D341Med (cell line): ENCODE data around the gene PPP6R3.
"Not testable (repeated sequence)": the region's sequence is repeated elsewhere in the genome, so short reads cannot be mapped to it uniquely, and the experiment has no call there.

Experiments
- DNase-seq: peaks from one replicate; pipeline ENCODE4 v3.0.0; 2012; ENCODE audit warnings: low spot score

The PPP6R3 gene

DNA sequence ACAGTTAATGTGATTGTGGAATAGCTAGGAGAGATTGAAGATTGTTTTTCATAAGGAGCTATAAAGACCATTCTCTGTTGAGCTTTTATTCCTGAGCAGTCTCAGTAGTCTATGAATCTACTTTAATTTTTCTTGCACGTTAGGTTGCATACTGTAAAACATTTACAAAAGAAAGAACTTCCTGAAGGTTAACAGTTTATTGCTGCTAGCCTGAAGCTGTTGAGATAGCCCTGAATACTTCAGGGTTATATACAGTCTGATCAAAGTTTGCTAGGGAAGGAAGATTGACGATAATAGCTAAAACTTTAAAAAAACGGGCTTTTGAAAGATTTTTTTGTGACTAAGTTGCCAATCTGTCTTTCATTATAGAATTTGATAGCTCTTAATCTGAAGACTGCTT is 64.8 kb downstream of the PPP6R3 start:
- DNase-seq: no peak

- DNase-seq: no peak
Measured at GRCh38 chr11:68525930-68526329, 65.4 kb downstream of the PPP6R3 start.

- DNase-seq: no peak
Measured at GRCh38 chr11:68527585-68527984, 67.0 kb downstream of the PPP6R3 start.

- DNase-seq: no peak
Measured at GRCh38 chr11:68528630-68529029, 68.1 kb downstream of the PPP6R3 start.

GRCh38 chr11:68531129-68531693 is 70.7 kb downstream of the PPP6R3 start:
- DNase-seq: no peak

- no peak for DNase-seq
Measured at GRCh38 chr11:68532727-68533369, 72.3 kb downstream of the PPP6R3 start.

GRCh38 chr11:68533945-68534344 is 73.4 kb downstream of the PPP6R3 start:
- no peak for DNase-seq

- no peak for DNase-seq
Measured at GRCh38 chr11:68535098-68535497, 74.5 kb downstream of the PPP6R3 start.

- no peak for DNase-seq
Measured at GRCh38 chr11:68536706-68537105, 76.2 kb downstream of the PPP6R3 start.

- DNase-seq: no peak
Measured at GRCh38 chr11:68538025-68538424, 77.5 kb downstream of the PPP6R3 start.

- no peak for DNase-seq
Measured at GRCh38 chr11:68539395-68539794, 78.8 kb downstream of the PPP6R3 start.

DNA sequence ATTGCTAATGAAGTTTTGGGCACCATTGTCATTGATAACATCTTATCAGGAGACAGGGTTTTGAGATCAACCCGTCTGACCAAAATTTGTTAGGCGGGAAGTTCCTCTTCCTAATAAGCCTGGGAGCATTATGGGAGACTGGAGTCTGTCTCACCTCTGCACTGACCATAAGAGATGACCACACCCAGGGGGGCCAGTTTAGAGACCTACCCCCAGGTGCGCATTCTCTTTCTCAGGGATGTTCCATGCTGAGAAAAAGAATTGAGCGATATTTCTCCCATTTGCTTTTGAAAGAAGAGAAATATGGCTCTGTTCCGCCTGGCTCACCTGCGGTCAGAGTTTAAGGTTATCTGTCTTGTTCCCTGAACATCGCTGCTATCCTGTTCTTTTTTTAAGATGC is 80.0 kb downstream of the PPP6R3 start:
- DNase-seq: not testable (repeated sequence)

GRCh38 chr11:68541116-68541515 is 80.6 kb downstream of the PPP6R3 start:
- DNase-seq: no peak

- no peak for DNase-seq
Measured at GRCh38 chr11:68541991-68542390, 81.4 kb downstream of the PPP6R3 start.

GRCh38 chr11:68542617-68543016 is 82.1 kb downstream of the PPP6R3 start:
- no peak for DNase-seq

DNA sequence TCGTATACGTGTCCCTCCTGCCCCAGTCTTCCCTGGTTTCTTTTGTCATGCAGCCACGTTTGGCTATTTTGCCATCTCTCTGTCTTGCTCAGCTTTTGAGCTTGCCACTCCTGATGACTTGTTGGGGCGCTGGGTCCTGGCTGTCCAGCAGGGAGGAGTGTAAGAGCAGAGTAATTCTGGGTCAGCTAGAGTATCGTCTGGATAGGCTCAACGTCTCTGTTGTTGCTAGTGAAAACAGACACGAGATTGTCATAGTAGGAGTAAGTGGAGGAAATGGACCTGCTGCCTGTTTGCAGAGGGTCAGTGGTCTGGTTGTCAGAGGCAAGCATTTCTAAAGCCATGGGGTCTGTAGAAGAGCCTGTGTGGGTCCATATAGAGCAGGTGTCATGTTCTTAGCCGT is 83.0 kb downstream of the PPP6R3 start:
- DNase-seq: no peak

DNA sequence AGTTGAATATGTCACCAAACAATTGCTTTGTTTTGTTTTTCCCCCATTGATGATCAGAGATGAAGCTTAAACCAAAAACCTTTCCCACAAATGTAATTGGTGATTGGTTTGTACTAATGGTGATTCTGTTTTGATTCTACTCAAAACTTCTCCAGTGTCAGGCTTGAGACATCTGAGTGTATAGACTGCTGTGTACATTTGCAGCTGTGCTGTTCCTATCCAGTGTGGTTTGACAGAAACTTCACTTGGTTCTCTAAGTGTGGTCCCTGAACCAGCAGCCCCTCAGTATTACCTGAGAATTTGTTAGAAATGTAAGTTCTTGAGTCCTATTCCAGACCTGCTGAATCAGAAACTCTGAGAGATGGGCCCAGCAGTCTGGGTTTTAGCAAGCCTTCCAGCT is 84.8 kb downstream of the PPP6R3 start:
- DNase-seq: no peak

DNA sequence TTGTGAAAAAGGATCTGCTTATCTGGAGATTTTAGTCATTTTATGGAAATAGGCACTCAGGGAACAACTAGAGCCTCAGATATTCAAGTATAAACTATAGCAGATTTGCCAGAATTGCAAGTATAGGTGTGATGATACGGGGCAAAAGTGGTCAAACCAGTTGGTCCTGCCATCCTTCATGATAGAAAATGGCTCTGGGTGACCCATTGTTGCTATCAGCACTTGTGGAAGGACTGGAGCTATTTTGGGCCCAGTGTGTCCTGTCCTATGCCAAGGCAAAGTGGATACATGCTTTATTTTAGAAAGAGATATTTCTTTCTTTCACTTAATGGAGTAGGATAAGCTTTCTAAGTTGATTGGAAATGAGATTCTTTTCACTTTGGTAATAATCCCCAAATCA is 85.2 kb downstream of the PPP6R3 start:
- DNase-seq: no peak

GRCh38 chr11:68546555-68546954 is 86.0 kb downstream of the PPP6R3 start:
- DNase-seq: no peak

DNA sequence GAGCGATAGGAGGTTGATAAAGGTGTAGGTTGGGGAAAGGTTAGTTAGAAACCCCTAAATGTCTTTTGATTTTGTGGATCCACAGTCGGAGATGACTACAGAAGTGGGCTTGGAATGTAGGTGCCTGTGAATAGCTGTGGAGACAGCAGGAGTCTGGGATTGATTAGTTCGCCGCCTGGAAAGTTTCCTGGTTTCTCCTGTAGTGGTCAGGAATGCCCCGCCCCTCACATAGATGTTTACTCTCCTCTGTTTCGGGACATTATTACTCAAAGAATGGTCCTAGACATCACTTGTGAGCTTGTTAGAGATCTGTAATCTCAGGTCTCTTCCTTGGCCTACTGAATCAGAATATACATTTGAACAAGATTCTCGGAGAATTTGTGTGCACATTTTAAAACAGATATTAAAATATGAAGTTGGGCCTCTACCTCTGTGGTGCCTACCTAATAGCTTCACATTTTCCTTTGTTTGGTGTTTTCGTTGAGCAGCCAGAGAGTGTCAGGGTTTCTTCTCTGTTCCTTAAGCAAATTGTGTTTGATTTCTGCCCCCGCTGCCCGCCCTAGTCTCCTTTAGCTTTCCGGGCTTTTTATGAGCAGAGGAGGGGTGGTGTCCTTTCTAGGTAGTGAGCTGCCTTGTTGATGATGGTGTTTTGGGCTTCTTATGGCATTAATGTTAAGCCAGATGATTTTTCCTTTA is 89.4 kb downstream of the PPP6R3 start:
- no peak for DNase-seq

DNA sequence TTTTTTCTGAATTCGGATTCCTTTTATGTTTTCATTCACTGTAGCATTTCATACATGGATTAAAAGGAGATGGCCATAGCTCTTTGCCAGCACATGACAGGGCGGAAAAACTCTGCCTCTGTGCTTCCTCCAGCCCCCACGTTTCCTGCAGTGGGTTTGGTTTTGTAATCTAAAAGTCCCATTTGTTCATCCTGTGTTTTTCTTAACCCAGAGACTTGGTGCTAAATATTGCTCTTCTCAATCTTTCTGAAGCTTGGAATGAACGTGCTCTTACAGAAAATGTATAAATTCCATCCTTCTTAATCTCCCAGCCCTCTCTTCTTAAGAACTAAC is 89.9 kb downstream of the PPP6R3 start:
- DNase-seq: no peak

DNA sequence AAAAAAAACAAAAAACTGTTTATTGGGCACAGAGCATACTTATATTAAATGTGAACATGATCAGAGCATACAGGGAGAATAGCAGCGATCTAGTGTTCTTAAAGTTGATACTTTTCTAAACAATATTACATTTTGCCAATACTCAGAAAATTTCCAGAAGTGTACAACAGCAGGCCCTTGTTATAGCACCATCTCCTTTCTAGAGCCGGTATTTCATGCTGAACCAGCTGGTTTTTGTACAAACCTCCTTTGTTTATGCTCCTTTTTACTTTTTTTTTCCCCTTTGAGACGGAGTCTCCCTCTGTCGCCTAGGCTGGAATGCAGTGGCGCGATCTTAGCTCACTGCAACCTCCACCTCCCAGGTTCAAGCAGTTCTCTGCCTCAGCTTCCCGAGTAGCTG is 90.7 kb downstream of the PPP6R3 start:
- no peak for DNase-seq

GRCh38 chr11:68551777-68552176 is 91.2 kb downstream of the PPP6R3 start:
- no peak for DNase-seq

DNA sequence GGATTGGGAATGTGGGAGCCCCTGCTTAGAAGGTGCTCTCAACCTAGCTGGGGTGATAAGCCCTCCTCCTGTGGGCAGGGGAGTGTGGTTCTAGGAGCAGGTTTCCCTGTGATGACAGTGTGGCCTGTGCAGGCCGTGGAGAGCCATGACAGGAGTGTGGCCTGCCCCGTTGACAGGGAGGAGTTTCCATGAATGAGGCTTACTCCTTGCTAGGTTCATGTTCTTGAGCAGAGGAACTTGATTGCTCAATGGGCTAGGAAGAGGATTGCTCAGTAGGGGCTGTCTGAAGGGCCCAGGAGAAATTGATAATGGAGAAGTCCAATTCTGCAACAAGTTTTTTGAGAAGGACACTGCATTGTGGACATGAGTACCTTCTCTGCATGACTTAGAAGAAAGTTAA is 92.0 kb downstream of the PPP6R3 start:
- no peak for DNase-seq
